Activated naive CD4-positive, alpha-beta T cell treated with anti-CD3 and anti-CD28 coated beads, Interleukin-2, amount 50 U/mL, for 24 hours (primary cell): Measurements from ENCODE around the gene PDCL2.
"Not testable (repeated sequence)": the region's sequence is repeated elsewhere in the genome, so short reads cannot be mapped to it uniquely, and the experiment has no call there.

Source experiments
- H3K27ac Mint-ChIP-seq: one replicate; pipeline ENCODE4 v1.8.0; 2021; ENCODE audit warnings: mild to moderate bottlenecking, mixed read lengths
- H3K27me3 Mint-ChIP-seq: one replicate; pipeline ENCODE4 v1.8.0; 2021; ENCODE audit warnings: mixed read lengths
- H3K36me3 Mint-ChIP-seq: one replicate; pipeline ENCODE4 v1.8.0; 2021; ENCODE audit warnings: mixed read lengths
- H3K4me1 Mint-ChIP-seq: one replicate; pipeline ENCODE4 v1.8.0; 2021; ENCODE audit warnings: mixed read lengths
- H3K4me3 Mint-ChIP-seq: one replicate; pipeline ENCODE4 v1.8.0; 2021; ENCODE audit warnings: mild to moderate bottlenecking, mixed read lengths
- H3K9me3 Mint-ChIP-seq: one replicate; pipeline ENCODE4 v1.8.0; 2021; ENCODE audit warnings: mixed read lengths

Gene PDCL2

GRCh38 chr4:55610381-55610780 is 18.3 kb upstream of the PDCL2 start:
- Mint-ChIP-seq H3K9me3 (no peaks in the 10 kb centered on the region), H3K4me3 (no peak overlapping the region), H3K4me1 (no peaks in the 10 kb centered on the region), H3K27me3 (no peaks in the 10 kb centered on the region), H3K27ac (no peak overlapping the region), H3K36me3 (no peaks in the 10 kb centered on the region)

GRCh38 chr4:55609393-55609866 is 17.4 kb upstream of the PDCL2 start:
- H3K27me3 Mint-ChIP-seq = peaks cover 2% of the 10 kb centered on the region
- no peak overlapping the region for H3K4me3 Mint-ChIP-seq
- no peaks in the 10 kb centered on the region for H3K9me3 Mint-ChIP-seq
- H3K4me1 Mint-ChIP-seq = no peaks in the 10 kb centered on the region
- no peak overlapping the region for H3K27ac Mint-ChIP-seq
- no peaks in the 10 kb centered on the region for H3K36me3 Mint-ChIP-seq

DNA sequence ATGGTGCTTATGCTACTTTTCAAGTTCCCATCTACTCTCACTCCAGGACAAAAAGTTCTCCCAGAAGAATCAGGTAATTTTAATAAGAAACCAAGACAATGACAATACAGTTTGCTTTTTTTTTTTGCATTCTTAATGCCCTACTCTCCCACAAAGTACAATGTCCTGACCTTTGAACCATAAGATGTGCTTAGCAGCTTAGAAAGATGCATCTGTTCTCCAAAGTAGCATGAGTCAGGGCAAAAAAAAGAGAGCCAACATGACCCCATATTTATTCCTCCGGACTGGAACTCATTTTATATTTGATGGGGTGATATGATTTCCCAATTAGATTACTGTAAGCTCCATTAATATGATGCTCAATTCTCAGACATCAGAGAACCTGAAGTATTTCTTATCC is 16.5 kb upstream of the PDCL2 start:
- Mint-ChIP-seq H3K9me3 (no peaks in the 10 kb centered on the region), H3K4me1 (no peaks in the 10 kb centered on the region), H3K27ac (no peak overlapping the region), H3K36me3 (no peaks in the 10 kb centered on the region), H3K27me3 (peaks cover 2% of the 10 kb centered on the region), H3K4me3 (no peak overlapping the region)

GRCh38 chr4:55604996-55605395 is 13.0 kb upstream of the PDCL2 start:
- Mint-ChIP-seq H3K27me3 (peaks cover 2% of the 10 kb centered on the region), H3K4me3 (no peak overlapping the region), H3K36me3 (no peaks in the 10 kb centered on the region), H3K27ac (no peak overlapping the region), H3K4me1 (no peaks in the 10 kb centered on the region), H3K9me3 (no peaks in the 10 kb centered on the region)

DNA sequence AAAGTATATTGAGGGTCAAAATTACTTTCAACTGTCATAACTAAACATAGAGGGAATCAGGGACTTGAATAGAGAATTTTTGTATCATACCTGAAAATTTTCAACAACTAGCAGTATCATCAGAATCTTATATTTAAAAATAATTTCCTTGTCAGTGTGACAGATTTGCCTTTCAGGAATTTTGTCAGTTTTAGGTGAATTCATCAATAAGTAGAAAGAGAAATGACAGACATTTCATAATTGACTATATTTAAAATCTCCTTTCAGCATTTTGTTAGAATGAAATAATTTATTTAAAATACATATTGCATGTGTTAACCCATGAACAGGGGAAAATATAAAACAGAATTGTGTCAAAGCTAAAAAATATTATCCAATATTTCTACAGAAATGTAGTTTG is 8.6 kb upstream of the PDCL2 start:
- H3K27me3 Mint-ChIP-seq = peaks cover 6% of the 10 kb centered on the region
- H3K9me3 Mint-ChIP-seq = no peaks in the 10 kb centered on the region

GRCh38 chr4:55598641-55599040 is 6.6 kb upstream of the PDCL2 start:
- Mint-ChIP-seq H3K36me3 (peaks cover 1% of the 10 kb centered on the region), H3K9me3 (no peaks in the 10 kb centered on the region), H3K4me1 (no peaks in the 10 kb centered on the region), H3K4me3 (no peak overlapping the region), H3K27me3 (peaks cover 4% of the 10 kb centered on the region), H3K27ac (no peak overlapping the region)

More for the DNA sequence above, 8.6 kb upstream of the PDCL2 start:
- Mint-ChIP-seq H3K36me3 (peaks cover 1% of the 10 kb centered on the region), H3K4me3 (no peak overlapping the region), H3K4me1 (no peaks in the 10 kb centered on the region), H3K27ac (no peak overlapping the region)

DNA sequence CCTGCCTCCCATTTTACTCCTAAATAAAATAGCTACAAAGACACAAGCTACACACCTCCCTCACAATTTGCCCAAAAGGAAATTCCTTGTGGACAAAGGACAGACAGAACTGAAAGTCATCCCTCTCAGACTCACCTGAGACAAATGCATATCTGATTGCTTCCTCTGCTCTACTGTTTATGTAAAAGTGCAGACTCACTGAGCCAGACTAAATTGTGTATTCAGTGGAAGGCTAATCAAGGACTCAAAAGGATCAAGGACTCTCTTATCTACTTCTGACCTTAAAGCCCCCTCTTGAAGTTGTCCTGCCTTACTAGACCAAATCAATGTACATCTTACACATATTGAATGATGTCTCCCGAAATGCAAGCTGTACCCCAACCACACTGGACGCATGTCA is 3.9 kb downstream of the PDCL2 start:
- no peak overlapping the region for H3K27ac Mint-ChIP-seq
- peaks cover 7% of the 10 kb centered on the region for H3K9me3 Mint-ChIP-seq
- no peaks in the 10 kb centered on the region for H3K4me1 Mint-ChIP-seq
- no peaks in the 10 kb centered on the region for H3K36me3 Mint-ChIP-seq
- no peak overlapping the region for H3K4me3 Mint-ChIP-seq
- H3K27me3 Mint-ChIP-seq = peaks cover 16% of the 10 kb centered on the region

GRCh38 chr4:55582773-55583172 is 9.3 kb downstream of the PDCL2 start:
- not testable (repeated sequence) for H3K9me3 Mint-ChIP-seq, H3K36me3 Mint-ChIP-seq, H3K27me3 Mint-ChIP-seq, H3K4me1 Mint-ChIP-seq, H3K4me3 Mint-ChIP-seq, H3K27ac Mint-ChIP-seq

DNA sequence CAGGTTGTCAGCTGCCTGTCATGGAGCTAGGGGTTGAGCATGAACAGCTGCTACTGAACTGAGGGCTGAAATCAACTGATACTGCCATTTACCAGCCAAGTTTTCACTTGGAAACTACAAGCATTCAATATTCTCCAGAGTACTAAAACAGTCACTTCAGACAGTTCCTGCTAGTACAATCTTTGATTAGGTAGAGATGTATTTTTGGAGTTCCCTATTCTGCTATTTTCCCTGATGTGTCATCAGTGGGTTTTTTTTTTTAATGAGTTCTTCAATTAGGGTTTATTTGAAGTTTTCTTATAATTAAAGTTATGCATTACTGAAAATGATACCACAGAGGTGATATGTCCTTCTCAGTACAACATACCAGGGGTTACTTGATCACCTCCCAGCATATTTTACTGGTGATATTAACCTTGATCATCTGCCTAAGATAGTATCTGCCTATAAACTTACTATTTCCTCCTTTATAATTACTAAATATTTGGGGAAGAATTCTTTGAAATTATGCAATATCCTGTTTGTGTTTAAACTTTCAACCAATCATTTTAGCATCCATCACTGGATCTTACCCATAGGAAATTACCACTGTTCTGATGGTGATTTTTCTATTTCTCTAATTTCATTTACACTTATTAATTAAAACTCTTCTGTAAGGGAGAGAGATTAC is 13.6 kb downstream of the PDCL2 start:
- Mint-ChIP-seq H3K9me3 (peaks cover 10% of the 10 kb centered on the region), H3K36me3 (peaks cover 3% of the 10 kb centered on the region), H3K27ac (no peak overlapping the region), H3K4me1 (no peaks in the 10 kb centered on the region), H3K27me3 (peaks cover 1% of the 10 kb centered on the region), H3K4me3 (no peak overlapping the region)

- Mint-ChIP-seq H3K27me3 (peaks cover 3% of the 10 kb centered on the region), H3K4me3 (no peak overlapping the region), H3K4me1 (no peaks in the 10 kb centered on the region), H3K27ac (no peak overlapping the region), H3K36me3 (peaks cover 3% of the 10 kb centered on the region), H3K9me3 (peaks cover 6% of the 10 kb centered on the region)
Observed at GRCh38 chr4:55575513-55575912, 16.5 kb downstream of the PDCL2 start.

DNA sequence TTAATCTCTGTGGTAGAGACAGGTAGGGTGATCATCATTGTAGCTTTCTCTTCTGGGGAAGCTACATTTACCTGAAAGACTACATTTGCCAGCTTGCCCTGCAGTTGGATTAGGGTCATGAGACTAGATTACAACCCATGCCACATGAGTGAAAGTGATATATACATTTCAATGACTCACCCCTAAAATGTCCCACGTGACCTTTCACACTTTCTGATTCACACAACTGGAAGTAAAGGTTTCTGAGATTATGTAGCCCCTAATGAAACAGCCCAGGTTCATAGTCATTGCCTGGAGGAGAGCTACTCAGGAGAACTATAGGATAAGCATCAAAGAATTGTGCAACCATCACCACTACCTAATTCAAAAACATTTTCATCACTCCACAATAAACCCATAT is 17.8 kb downstream of the PDCL2 start:
- no peak overlapping the region for H3K27ac Mint-ChIP-seq
- H3K4me3 Mint-ChIP-seq = no peak overlapping the region
- peaks cover 6% of the 10 kb centered on the region for H3K9me3 Mint-ChIP-seq
- H3K27me3 Mint-ChIP-seq = peaks cover 4% of the 10 kb centered on the region
- no peaks in the 10 kb centered on the region for H3K4me1 Mint-ChIP-seq
- peaks cover 3% of the 10 kb centered on the region for H3K36me3 Mint-ChIP-seq

DNA sequence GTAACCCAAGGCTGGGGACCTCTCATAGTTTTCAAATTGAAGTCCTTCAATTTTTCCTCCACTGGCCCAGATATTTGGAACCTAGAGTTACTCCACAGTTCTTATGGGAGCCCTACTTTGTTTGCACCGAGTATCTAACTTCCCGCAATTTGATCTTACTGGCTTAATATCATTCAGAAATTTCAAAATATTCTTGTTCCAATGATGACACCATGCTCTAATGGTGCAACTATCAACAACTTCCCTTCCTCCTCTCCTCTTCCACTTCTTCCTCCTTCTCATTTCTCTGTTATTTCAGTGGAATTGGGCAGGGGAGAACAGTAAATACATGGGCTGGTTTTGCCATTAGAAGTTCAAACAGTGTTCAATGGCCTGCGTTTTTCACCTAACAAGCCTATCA is 20.2 kb downstream of the PDCL2 start:
- H3K36me3 Mint-ChIP-seq = peaks cover 3% of the 10 kb centered on the region
- peaks cover 6% of the 10 kb centered on the region for H3K9me3 Mint-ChIP-seq
- no peaks in the 10 kb centered on the region for H3K4me1 Mint-ChIP-seq
- peaks cover 4% of the 10 kb centered on the region for H3K27me3 Mint-ChIP-seq
- no peak overlapping the region for H3K4me3 Mint-ChIP-seq
- H3K27ac Mint-ChIP-seq = no peak overlapping the region

DNA sequence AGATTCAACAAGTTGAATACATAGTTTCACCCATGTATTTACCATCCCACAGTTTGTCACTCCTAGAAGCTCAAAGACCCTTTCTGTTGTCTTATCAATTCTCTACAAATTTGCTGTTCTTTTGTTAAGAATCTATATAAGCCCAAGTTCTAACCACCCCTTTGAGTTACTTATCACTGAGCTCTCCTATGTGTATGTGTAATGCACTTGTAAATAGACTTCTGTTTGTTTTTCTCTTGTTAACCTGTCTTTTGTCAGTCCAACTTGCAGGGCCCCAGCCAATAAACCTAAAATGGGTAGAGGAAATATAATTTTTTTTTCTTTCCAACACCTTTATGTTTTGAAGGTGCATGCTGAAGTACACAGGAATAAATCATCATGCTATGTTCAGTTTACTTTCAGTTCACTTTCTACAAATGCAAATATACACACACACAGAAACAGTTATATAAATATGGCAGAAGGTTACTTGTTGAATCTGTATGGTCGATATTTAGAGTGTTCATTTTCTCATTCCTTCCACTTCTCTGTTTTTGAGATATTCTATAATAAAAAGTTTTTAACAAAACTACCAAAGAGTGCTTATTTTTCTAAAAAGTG is 23.0 kb downstream of the PDCL2 start:
- no peaks in the 10 kb centered on the region for H3K36me3 Mint-ChIP-seq
- no peaks in the 10 kb centered on the region for H3K4me1 Mint-ChIP-seq
- H3K4me3 Mint-ChIP-seq = no peak overlapping the region
- H3K27ac Mint-ChIP-seq = no peak overlapping the region
- H3K9me3 Mint-ChIP-seq = no peaks in the 10 kb centered on the region
- peaks cover 4% of the 10 kb centered on the region for H3K27me3 Mint-ChIP-seq

- Mint-ChIP-seq H3K9me3 (no peaks in the 10 kb centered on the region), H3K4me3 (no peak overlapping the region), H3K36me3 (no peaks in the 10 kb centered on the region), H3K4me1 (peaks cover 6% of the 10 kb centered on the region), H3K27ac (no peak overlapping the region), H3K27me3 (peaks cover 9% of the 10 kb centered on the region)
Observed at GRCh38 chr4:55561889-55562288, 30.2 kb downstream of the PDCL2 start.

GRCh38 chr4:55560096-55560495 is 31.9 kb downstream of the PDCL2 start:
- Mint-ChIP-seq H3K36me3 (no peaks in the 10 kb centered on the region), H3K4me3 (no peak overlapping the region), H3K27ac (no peak overlapping the region), H3K4me1 (peaks cover 6% of the 10 kb centered on the region), H3K9me3 (no peaks in the 10 kb centered on the region), H3K27me3 (peaks cover 11% of the 10 kb centered on the region)

GRCh38 chr4:55554453-55555030 is 37.5 kb downstream of the PDCL2 start:
- H3K4me1 Mint-ChIP-seq = peaks cover 10% of the 10 kb centered on the region

More at GRCh38 chr4:55554453-55555030, 37.5 kb downstream of the PDCL2 start:
- H3K9me3 Mint-ChIP-seq = no peaks in the 10 kb centered on the region
- H3K27ac Mint-ChIP-seq = no peak overlapping the region
- H3K36me3 Mint-ChIP-seq = no peaks in the 10 kb centered on the region
- H3K27me3 Mint-ChIP-seq = peaks cover 6% of the 10 kb centered on the region
- no peak overlapping the region for H3K4me3 Mint-ChIP-seq
